ENCODE measurements around the gene INTS6. TPM values are rescaled to one million over a fixed set of nuclear protein-coding genes. Genes with fewer than 3 reads are reported as not detected.

The INTS6 gene, protein sequence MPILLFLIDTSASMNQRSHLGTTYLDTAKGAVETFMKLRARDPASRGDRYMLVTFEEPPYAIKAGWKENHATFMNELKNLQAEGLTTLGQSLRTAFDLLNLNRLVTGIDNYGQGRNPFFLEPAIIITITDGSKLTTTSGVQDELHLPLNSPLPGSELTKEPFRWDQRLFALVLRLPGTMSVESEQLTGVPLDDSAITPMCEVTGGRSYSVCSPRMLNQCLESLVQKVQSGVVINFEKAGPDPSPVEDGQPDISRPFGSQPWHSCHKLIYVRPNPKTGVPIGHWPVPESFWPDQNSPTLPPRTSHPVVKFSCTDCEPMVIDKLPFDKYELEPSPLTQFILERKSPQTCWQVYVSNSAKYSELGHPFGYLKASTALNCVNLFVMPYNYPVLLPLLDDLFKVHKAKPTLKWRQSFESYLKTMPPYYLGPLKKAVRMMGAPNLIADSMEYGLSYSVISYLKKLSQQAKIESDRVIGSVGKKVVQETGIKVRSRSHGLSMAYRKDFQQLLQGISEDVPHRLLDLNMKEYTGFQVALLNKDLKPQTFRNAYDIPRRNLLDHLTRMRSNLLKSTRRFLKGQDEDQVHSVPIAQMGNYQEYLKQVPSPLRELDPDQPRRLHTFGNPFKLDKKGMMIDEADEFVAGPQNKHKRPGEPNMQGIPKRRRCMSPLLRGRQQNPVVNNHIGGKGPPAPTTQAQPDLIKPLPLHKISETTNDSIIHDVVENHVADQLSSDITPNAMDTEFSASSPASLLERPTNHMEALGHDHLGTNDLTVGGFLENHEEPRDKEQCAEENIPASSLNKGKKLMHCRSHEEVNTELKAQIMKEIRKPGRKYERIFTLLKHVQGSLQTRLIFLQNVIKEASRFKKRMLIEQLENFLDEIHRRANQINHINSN
- total RNA-seq = 10 to 100 TPM; 21.0 to 29.3 (median 25.4) TPM
- 12.9 TPM for polyA plus RNA-seq
- long read RNA-seq, donor 1, full-length matches to known transcripts = 35 of 71 reads
- long read RNA-seq, donor 1, partial matches to known transcripts = 25 of 71 reads
- long read RNA-seq, donor 1, other reads (novel, unspliced or antisense) = 11 of 71 reads
- long read RNA-seq, donor 2, full-length matches to known transcripts = 9 of 16 reads
- long read RNA-seq, donor 2, partial matches to known transcripts = 5 of 16 reads
- long read RNA-seq, donor 2, other reads (novel, unspliced or antisense) = 2 of 16 reads
- long read RNA-seq, donor 3, transcript INTS6-201 (18 exons, 3,662 nt) = major isoform, 6 of 25 reads
- long read RNA-seq, donor 3, partial matches to known transcripts = 6 of 25 reads
- long read RNA-seq, donor 3, other reads (novel, unspliced or antisense) = 13 of 25 reads
- long read RNA-seq, donor 4, transcript INTS6-201 (18 exons, 3,662 nt) = major isoform, 13 of 21 reads
- long read RNA-seq, donor 4, partial matches to known transcripts = 7 of 21 reads
- long read RNA-seq, donor 4, other reads (novel, unspliced or antisense) = 1 of 21 reads

DNA sequence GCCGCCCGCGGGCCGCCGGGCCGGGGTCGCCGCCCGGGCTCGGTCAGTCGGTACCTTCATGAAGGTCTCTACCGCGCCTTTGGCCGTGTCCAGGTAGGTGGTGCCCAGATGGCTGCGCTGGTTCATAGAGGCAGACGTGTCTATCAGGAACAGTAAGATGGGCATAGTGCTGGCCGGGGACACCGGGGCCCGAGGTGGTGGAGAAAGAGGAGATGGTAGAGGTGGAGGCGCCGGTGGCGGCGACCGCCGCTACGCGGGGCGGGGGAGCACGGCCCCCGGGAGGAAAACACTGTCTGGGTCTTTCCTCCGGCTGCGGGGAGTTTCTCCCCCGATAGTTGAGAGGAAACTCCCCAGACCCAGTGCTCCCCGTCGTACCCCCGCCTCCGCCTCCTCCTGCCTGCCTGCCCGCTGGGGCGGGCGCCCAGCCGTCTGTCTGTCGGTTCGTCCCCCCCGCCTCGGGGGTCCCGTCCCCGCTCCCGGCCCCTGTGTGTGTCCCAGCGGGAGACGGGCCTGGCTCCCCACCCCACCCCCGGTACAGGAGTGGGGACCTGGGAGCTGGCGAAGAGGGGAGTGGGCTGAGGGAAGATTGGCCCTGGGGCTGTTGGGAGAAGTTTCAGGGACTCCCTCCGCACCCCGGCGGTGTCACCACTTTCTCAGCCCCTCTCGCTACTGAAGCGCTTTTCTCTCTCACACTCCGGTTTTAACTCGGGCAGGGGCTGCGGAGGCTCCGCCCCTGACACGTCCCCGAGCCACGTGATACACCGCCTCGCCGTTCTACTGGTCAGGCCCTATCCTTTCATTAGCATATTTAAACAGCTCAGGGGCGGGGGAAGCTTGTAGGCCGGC, at the start of gene INTS6:
TSS of gene INTS6 (minus strand) at position 676 of the 846 bp plus-strand sequence. CDS start at position 165, 511 bp downstream.
- H3K27me3 ChIP-seq (ENCODE audit: control insufficient read depth, insufficient read depth) = no peaks in the 10 kb centered on the region
- peak within 1 kb of the TSS; percentile 100 for H3K27ac ChIP-seq (ENCODE audit: low read length)
- under 1% methylated on average over 69 of the region's 69 CpGs for WGBS
- DNase-seq = peak; percentile 99
- peak within 1 kb of the TSS; percentile 85 for H3K4me3 ChIP-seq (ENCODE audit: low read length)
- ATAC-seq = peak; percentile 95
- no peaks in the 10 kb centered on the region for H3K4me1 ChIP-seq (ENCODE audit: control insufficient read depth, insufficient read depth, low read length)
- intact Hi-C loops (cut with DNase I) = loop anchor here in 3 of 4 donors (5.0 to 10.0 kb wide), 4 partner anchors 130 to 352 kb away; partner anchors contain the start of genes WDFY2 (in 3 of the 3) and DHRS12 (in 1 of the 3)
- no peaks in the 10 kb centered on the region for H3K9me3 ChIP-seq (ENCODE audit: control insufficient read depth, low read length)

DNA sequence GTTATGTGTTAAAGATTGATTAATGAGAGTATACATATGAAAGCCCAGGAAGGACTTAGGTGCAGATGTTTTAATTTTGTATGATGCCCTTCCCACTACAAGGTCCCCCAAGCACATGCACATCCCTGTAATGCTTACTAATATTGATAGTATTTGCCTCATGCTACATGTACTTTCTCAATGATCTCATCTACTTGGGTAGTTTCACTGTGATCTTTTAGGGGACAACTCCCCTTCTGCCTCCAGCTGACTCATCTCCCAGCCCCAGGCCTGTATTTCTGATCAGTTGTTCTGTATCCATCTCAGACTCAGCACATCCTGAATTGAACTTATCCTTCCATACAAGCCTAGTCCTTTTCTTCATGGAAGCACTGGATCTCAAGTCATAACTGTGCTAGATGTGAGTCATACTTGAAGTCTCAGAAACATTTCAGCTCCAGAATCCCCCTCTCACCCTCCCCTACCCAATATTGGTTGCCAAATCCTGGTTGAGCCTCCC, 49.4 kb upstream of the INTS6 start:
- Histone ChIP-seq H3K4me1 (ENCODE audit: control insufficient read depth, insufficient read depth, low read length) (peaks cover 2% of the 10 kb centered on the region), H3K4me3 (ENCODE audit: low read length) (no peak overlapping the region), H3K27me3 (ENCODE audit: control insufficient read depth, insufficient read depth) (no peaks in the 10 kb centered on the region), H3K27ac (ENCODE audit: low read length) (no peak overlapping the region), H3K9me3 (ENCODE audit: control insufficient read depth, low read length) (no peaks in the 10 kb centered on the region)
- ATAC-seq (no peak), DNase-seq (no peak)
- intact Hi-C loops (cut with DNase I) = no loop called here

DNA sequence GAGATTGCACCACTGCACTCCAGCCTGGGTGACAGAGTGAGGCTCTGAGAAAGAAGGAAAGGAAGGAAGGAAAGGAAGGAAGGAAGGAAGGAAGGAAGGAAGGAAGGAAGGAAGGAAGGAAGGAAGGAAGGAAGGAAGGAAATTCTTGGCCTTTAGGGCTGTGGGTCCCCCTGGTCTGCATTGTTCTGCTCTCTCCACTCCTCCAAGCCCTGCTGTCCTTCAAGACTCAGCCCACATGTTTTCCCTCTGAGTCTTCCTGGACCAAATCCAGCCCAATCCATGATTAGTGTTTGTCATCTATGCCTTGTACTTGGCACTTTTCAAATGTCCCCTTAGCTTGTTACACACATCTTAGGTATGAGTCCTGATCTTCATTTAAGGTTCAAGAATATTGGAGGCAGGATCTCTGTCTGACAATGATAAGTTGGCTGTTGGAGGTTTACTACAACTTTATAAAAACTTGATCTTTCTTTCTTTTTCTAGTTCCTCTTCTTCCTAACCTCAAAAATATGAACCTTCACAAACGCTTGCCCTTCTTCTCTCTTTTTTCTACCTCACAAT, 48.8 kb upstream of the INTS6 start:
- H3K27me3 ChIP-seq (ENCODE audit: control insufficient read depth, insufficient read depth) = no peaks in the 10 kb centered on the region
- DNase-seq (no peak), ATAC-seq (peak in 1 of 2 donors; percentile 36)
- H3K4me3 ChIP-seq (ENCODE audit: low read length) = no peak overlapping the region
- intact Hi-C loops (cut with DNase I) = no loop called here
- H3K27ac ChIP-seq (ENCODE audit: low read length) = no peak overlapping the region
- H3K9me3 ChIP-seq (ENCODE audit: control insufficient read depth, low read length) = no peaks in the 10 kb centered on the region
- 75% methylated on average over 1 of the region's 1 CpG for WGBS
- peaks cover 2% of the 10 kb centered on the region for H3K4me1 ChIP-seq (ENCODE audit: control insufficient read depth, insufficient read depth, low read length)

DNA sequence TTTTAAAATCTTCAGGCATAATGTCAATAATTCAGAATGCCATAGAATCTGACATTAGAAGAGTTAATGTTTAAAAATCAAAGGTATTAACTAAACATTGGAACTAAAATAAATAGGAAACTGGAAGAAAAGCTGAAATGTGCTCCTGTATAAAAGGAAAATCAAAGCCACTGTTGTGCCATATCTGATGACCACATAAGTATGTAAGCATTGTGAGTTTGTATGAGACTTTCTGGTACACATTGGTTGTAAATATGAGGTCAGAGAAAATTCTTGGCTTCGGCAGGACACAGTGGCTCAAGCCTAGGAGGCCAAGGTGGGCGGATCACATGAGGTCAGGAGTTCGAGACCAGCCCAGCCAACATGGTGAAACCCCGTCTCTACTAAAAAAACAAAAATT, 48.3 kb upstream of the INTS6 start:
- no peak overlapping the region for H3K4me3 ChIP-seq (ENCODE audit: low read length)
- WGBS = 87% methylated on average over 4 of the region's 4 CpGs
- intact Hi-C loops (cut with DNase I) = no loop called here
- ATAC-seq (no peak), DNase-seq (no peak)
- H3K4me1 ChIP-seq (ENCODE audit: control insufficient read depth, insufficient read depth, low read length) = peaks cover 2% of the 10 kb centered on the region
- no peaks in the 10 kb centered on the region for H3K9me3 ChIP-seq (ENCODE audit: control insufficient read depth, low read length)
- no peaks in the 10 kb centered on the region for H3K27me3 ChIP-seq (ENCODE audit: control insufficient read depth, insufficient read depth)
- H3K27ac ChIP-seq (ENCODE audit: low read length) = no peak overlapping the region

DNA sequence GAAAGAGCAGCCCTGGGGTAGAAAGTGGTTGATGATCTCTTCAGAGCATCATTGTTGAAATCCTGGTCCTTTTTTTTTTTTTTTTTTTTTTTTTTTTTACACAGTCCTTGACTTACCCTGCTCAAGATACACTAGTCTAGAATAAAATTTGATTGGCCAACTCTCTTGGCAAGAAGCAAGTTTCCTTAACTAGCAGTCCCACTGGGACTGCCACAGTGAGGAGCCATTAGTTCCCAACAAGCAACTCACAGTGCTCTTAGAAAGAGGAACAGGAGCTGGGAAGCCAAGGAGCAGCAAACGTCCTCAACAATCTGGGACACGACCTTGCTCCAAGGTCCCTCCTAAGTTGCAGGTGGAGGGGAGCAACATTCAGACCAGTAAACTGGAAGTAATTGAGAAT, 47.9 kb upstream of the INTS6 start:
- 35% methylated on average over 2 of the region's 2 CpGs for WGBS

DNA sequence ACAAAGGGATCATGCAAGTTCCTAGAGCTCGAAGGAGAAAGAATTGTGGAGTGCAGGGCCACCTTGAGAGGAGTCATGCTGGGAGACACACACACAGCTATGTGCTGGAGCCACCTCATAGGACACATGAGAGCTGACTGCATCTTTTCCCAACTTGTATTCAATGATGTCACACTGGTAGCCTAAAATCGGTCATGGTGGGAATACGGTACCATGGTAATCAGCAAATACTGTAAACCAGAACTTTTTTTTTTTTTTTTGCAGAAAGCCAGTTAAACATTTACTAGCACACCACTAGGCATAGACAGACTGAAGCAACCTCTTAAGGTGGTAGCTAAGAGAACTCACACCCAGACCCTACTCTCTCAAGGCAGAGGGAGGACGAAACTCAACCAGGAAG, 47.0 kb upstream of the INTS6 start:
- DNase-seq (no peak), ATAC-seq (no peak)
- peaks cover 2% of the 10 kb centered on the region for H3K4me1 ChIP-seq (ENCODE audit: control insufficient read depth, insufficient read depth, low read length)
- H3K27ac ChIP-seq (ENCODE audit: low read length) = no peak overlapping the region
- H3K9me3 ChIP-seq (ENCODE audit: control insufficient read depth, low read length) = no peaks in the 10 kb centered on the region
- 92% methylated on average over 4 of the region's 4 CpGs for WGBS
- no peaks in the 10 kb centered on the region for H3K27me3 ChIP-seq (ENCODE audit: control insufficient read depth, insufficient read depth)
- intact Hi-C loops (cut with DNase I) = no loop called here
- H3K4me3 ChIP-seq (ENCODE audit: low read length) = no peak overlapping the region

More for the DNA sequence above, 47.9 kb upstream of the INTS6 start:
- peaks cover 2% of the 10 kb centered on the region for H3K4me1 ChIP-seq (ENCODE audit: control insufficient read depth, insufficient read depth, low read length)
- no peaks in the 10 kb centered on the region for H3K27me3 ChIP-seq (ENCODE audit: control insufficient read depth, insufficient read depth)
- DNase-seq (peak in 1 of 3 donors; percentile 18), ATAC-seq (peak in 1 of 2 donors; percentile 72)
- H3K4me3 ChIP-seq (ENCODE audit: low read length) = no peak overlapping the region
- intact Hi-C loops (cut with DNase I) = no loop called here
- H3K9me3 ChIP-seq (ENCODE audit: control insufficient read depth, low read length) = no peaks in the 10 kb centered on the region
- H3K27ac ChIP-seq (ENCODE audit: low read length) = no peak overlapping the region

DNA sequence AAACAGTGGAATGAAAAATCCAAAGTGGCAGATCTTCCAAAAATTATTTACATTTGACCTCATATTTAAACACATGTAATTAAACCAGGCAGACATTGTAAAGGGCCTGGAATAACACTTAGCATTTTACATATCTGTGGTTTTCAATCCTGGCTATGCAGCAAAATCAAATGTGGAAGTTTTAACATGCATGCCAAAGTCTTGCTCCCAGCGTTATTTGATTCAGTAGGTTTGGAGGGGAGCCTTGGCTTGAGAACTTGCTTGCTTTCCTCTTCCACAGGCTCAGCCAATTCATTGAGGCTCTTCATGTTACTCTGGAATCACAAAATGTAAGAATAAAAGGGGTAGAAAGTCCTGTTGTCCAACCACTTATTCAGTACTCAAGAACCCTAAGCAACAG, 42.5 kb upstream of the INTS6 start:
- Histone ChIP-seq H3K27ac (ENCODE audit: low read length) (no peak overlapping the region), H3K9me3 (ENCODE audit: control insufficient read depth, low read length) (no peaks in the 10 kb centered on the region), H3K4me3 (ENCODE audit: low read length) (no peak overlapping the region), H3K27me3 (ENCODE audit: control insufficient read depth, insufficient read depth) (no peaks in the 10 kb centered on the region), H3K4me1 (ENCODE audit: control insufficient read depth, insufficient read depth, low read length) (no peaks in the 10 kb centered on the region)
- ATAC-seq (no peak), DNase-seq (no peak)
- intact Hi-C loops (cut with DNase I) = no loop called here
- WGBS = 49% methylated on average over 1 of the region's 1 CpG

DNA sequence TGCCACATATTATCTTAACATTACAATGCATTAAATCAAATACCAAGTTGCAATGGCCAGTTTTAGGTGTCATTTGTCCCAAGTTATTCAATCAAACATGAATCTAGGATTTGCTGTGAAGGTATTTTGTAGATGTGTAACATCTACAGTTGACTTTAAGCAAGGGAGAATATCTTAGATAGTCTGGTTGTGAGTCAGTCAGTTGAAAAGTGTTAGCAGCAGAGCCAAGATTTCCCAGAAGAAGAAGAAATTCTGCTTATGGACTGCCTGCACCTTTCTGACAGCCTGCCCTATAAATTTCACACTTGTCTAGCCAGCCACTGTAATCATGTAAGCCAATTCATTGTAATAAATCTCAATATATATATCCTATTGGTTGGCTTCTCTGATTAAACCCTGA, 41.3 kb upstream of the INTS6 start:
- Histone ChIP-seq H3K27ac (ENCODE audit: low read length) (no peak overlapping the region), H3K9me3 (ENCODE audit: control insufficient read depth, low read length) (no peaks in the 10 kb centered on the region), H3K4me3 (ENCODE audit: low read length) (no peak overlapping the region), H3K4me1 (ENCODE audit: control insufficient read depth, insufficient read depth, low read length) (no peaks in the 10 kb centered on the region), H3K27me3 (ENCODE audit: control insufficient read depth, insufficient read depth) (no peaks in the 10 kb centered on the region)
- DNase-seq (no peak), ATAC-seq (no peak)
- intact Hi-C loops (cut with DNase I) = no loop called here

DNA sequence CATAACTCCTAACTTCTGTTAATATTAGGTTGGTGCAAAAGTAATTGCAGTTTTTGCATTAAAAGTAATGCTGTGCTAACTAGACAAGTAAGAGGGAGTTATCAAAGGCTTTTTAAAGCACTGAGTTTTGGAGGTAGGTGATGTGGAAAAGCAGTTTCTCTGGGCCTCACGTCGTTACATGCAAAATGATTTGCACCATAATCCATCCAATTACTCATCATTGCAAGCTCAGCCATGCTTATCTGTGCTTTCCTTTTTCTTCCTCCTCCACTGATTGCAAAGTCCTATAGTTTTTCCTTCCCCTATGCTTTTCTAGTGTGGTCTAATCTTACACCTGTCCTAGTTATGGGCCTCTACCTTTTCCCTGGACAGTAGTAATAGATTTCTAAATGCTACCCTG, 35.4 kb upstream of the INTS6 start:
- WGBS = 79% methylated on average over 2 of the region's 2 CpGs

More for the DNA sequence above, 35.4 kb upstream of the INTS6 start:
- no peak for DNase-seq
- Histone ChIP-seq H3K4me3 (ENCODE audit: low read length) (no peak overlapping the region), H3K27me3 (ENCODE audit: control insufficient read depth, insufficient read depth) (no peaks in the 10 kb centered on the region), H3K9me3 (ENCODE audit: control insufficient read depth, low read length) (no peaks in the 10 kb centered on the region), H3K4me1 (ENCODE audit: control insufficient read depth, insufficient read depth, low read length) (no peaks in the 10 kb centered on the region), H3K27ac (ENCODE audit: low read length) (no peak overlapping the region)
- no peak for ATAC-seq
- intact Hi-C loops (cut with DNase I) = no loop called here

All from right cardiac atrium (tissue), 5 donors.